ENCODE results near the gene MICAL3. TPM values are rescaled to one million over a fixed set of nuclear protein-coding genes. Genes with fewer than 3 reads are reported as not detected.

The MICAL3 gene
- total and polyA plus RNA-seq, 2 of the 8 experiments (the other 6 are each of a cell fraction or from before 2014, with no cell fraction given) = 8.3 to 41.8 TPM

- no peaks in the 10 kb centered on the region for H3K79me2 ChIP-seq (ENCODE audit: control insufficient read depth in 1 of 2, insufficient read depth in 2 of 2, low read length in 2 of 2)
- H3K4me2 ChIP-seq (ENCODE audit: insufficient read depth in 1 of 2, low read depth in 2 of 2, low read length in 2 of 2) = no peak overlapping the region
- no peaks in the 10 kb centered on the region for H3K27me3 ChIP-seq (replicated peaks in 1 of 4; ENCODE audit: control insufficient read depth in 3 of 4, extremely low read depth in 1 of 4, insufficient read depth in 3 of 4, low read length in 3 of 4)
- DNase-seq (ENCODE audit: low read depth in 1 of 2, low spot score in 2 of 2) (no peak), FAIRE-seq (no peak)
- no peak overlapping the region for H2BK12ac ChIP-seq (ENCODE audit: low read depth, low read length)
- no peak overlapping the region for H3K14ac ChIP-seq (ENCODE audit: insufficient read length)
- H3K27ac ChIP-seq (ENCODE audit: low read depth, low read length) = no peak overlapping the region
- no peaks in the 10 kb centered on the region for H3K79me1 ChIP-seq (ENCODE audit: low read depth, low read length)
- peaks cover 1 to 3% of the 10 kb centered on the region in 2 experiments for H4K20me1 ChIP-seq (replicated peaks in 1 of 2; ENCODE audit: control insufficient read depth in 1 of 2, insufficient read depth in 2 of 2, low read length in 2 of 2)
- H3K4me3 ChIP-seq (ENCODE audit: extremely low read depth in 1 of 4, insufficient read depth in 2 of 4, low read depth in 3 of 4, low read length in 4 of 4) = no peak overlapping the region
- H2BK20ac ChIP-seq (ENCODE audit: low read length) = no peak overlapping the region
- H4K8ac ChIP-seq (ENCODE audit: extremely low read depth, insufficient read depth, low read length) = no peak overlapping the region
- H2BK15ac ChIP-seq (ENCODE audit: low read length) = no peak overlapping the region
- H3K36me3 ChIP-seq (ENCODE audit: control insufficient read depth in 2 of 4, insufficient read depth in 4 of 4, low read length in 3 of 4) = no peaks in the 10 kb centered on the region; a peak in 1 of 8 replicates
- H3K23ac ChIP-seq (ENCODE audit: insufficient read length) = no peak overlapping the region
- no peak overlapping the region for H3K4ac ChIP-seq (replicated peaks; ENCODE audit: insufficient read length, low read depth, low read length)
- H4K5ac ChIP-seq (ENCODE audit: insufficient read length, low read depth, low read length) = no peak overlapping the region
- ChIA-PET CTCF (ENCODE audit: partially characterized antibody) (interaction anchor here (0.6 to 10.5 kb wide), 6 partner anchors 11 to 719 kb away, joined by 3 to 163 read pairs (median 4); partner anchors contain the start of gene PEX26), POLR2A (ENCODE audit: partially characterized antibody) (no interaction called here)
- H3K4me1 ChIP-seq (replicated peaks in 1 of 4; ENCODE audit: control insufficient read depth in 3 of 4, insufficient read depth in 4 of 4, low read length in 3 of 4) = no peaks in the 10 kb centered on the region; a peak in 1 of 7 replicates
- H3K56ac ChIP-seq (replicated peaks; ENCODE audit: insufficient read length, low read depth, low read length) = no peak overlapping the region
- no peak overlapping the region for H3K9ac ChIP-seq (replicated peaks in 1 of 4; ENCODE audit: extremely low read depth in 1 of 4, low read depth in 3 of 4, low read length in 3 of 4)
- 95% methylated on average over 6 of the region's 6 CpGs; no CpG with 5 or more reads in 1 of the 2 experiments for WGBS, 2 experiments (ENCODE audit: extremely low coverage in 1 of 2, insufficient coverage in 1 of 2, insufficient read length in 1 of 2, insufficient replicate concordance in 2 of 2, low coverage in 1 of 2, low lambda C conversion rate in 2 of 2, missing lambda C conversion rate in 1 of 2)
- no peaks in the 10 kb centered on the region for H3K9me3 ChIP-seq (ENCODE audit: insufficient read depth in 2 of 2, low read depth in 1 of 2, low read length in 1 of 2)
- no peak overlapping the region for H2BK5ac ChIP-seq (ENCODE audit: low read depth, low read length)
- H3K23me2 ChIP-seq (ENCODE audit: low read depth, low read length) = no peaks in the 10 kb centered on the region
- H4K91ac ChIP-seq (replicated peaks; ENCODE audit: insufficient read length, low read length) = no peak overlapping the region
- no peak overlapping the region for H2AFZ ChIP-seq (ENCODE audit: low read length)
- no peak overlapping the region for H3K18ac ChIP-seq (ENCODE audit: extremely low read depth, low read length)
- no peak overlapping the region for H2AK5ac ChIP-seq (ENCODE audit: low read depth, low read length)
- no peak overlapping the region for H2BK120ac ChIP-seq (replicated peaks; ENCODE audit: low read depth, low read length)
- TF ChIP-seq FOSL1 (IDR thresholded peaks at IDR 0.05; ENCODE audit: insufficient read depth, low read depth, low read length) (no peak), SIN3A (conservative IDR thresholded peaks at IDR 0.05 in 1 of 2, IDR thresholded peaks at IDR 0.05 in 1 of 2; ENCODE audit: low read depth in 1 of 2, low read length in 2 of 2) (no peak), EP300 (IDR thresholded peaks at IDR 0.05; ENCODE audit: borderline replicate concordance in 1 of 2, low read depth in 2 of 2, low read length in 2 of 2) (no peak), BCL11A (IDR thresholded peaks at IDR 0.05; ENCODE audit: low read depth in 2 of 2, low read length in 2 of 2) (no peak), YY1 (IDR thresholded peaks at IDR 0.05; ENCODE audit: low read depth, low read length) (no peak), GABPA (IDR thresholded peaks at IDR 0.05; ENCODE audit: borderline replicate concordance, insufficient read depth, low read length) (no peak), BACH1 (IDR thresholded peaks at IDR 0.05; ENCODE audit: low read length) (no peak), POU5F1 (IDR thresholded peaks at IDR 0.05; ENCODE audit: low read depth, low read length) (no peak), JUND (IDR thresholded peaks at IDR 0.05; ENCODE audit: low read length) (no peak), EZH2 (IDR thresholded peaks at IDR 0.05; ENCODE audit: low read depth, low read length, severe bottlenecking) (no peak), SP2 (IDR thresholded peaks at IDR 0.05; ENCODE audit: low read length) (no peak), CBX8 (IDR thresholded peaks at IDR 0.05; ENCODE audit: borderline replicate concordance, low read depth, low read length) (no peak)
Measured at GRCh38 chr22:17835256-17835655, 189.1 kb downstream of the MICAL3 start.
